Ascending aorta (tissue), 2 donors: ENCODE data around the gene RUNDC3A. TPM values are rescaled to one million over a fixed set of nuclear protein-coding genes. Genes with fewer than 3 reads are reported as not detected.
A peak's percentile ranks its signal among the peaks of the same experiment; 100 is the strongest.

ENCODE experiments used
- DNase-seq, 2 donors: peaks; one replicate each; pipeline ENCODE4 v3.0.0-alpha.2; 2019; ENCODE audit warnings: low spot score in 2 of 2
- H3K27ac ChIP-seq, 2 donors: fragments of 200-600 bp; sonication (generic); one replicate each; pipeline ENCODE4 v1.5.1; 2016 to 2017; ENCODE audit warnings: mild to moderate bottlenecking in 1 of 2
- H3K27me3 ChIP-seq: fragments of 200-600 bp; sonication (generic); one replicate; pipeline ENCODE4 v1.5.1; 2017
- H3K36me3 ChIP-seq, 2 donors: fragments of 200-600 bp; sonication (generic); one replicate each; pipeline ENCODE4 v1.5.1; 2016
- H3K4me1 ChIP-seq, 2 donors: fragments of 200-600 bp; sonication (generic); one replicate each; pipeline ENCODE4 v1.5.1; 2016 to 2017; ENCODE audit warnings: mild to moderate bottlenecking in 1 of 2
- H3K4me3 ChIP-seq, 2 donors: fragments of 200-600 bp; sonication (generic); one replicate each; pipeline ENCODE4 v1.5.1; 2016 to 2017; ENCODE audit warnings: mild to moderate bottlenecking in 1 of 2
- H3K9me3 ChIP-seq, 2 donors: fragments of 200-600 bp; sonication (generic); one replicate each; pipeline ENCODE4 v1.5.1; 2016
- intact Hi-C: fragments of 100-400 bp; cut with DNase I; formaldehyde crosslinking; loops from one replicate; pipeline ENCODE4 v1.15.1; 2023
- total RNA-seq: library from RNA; depleted of rRNA; stranded (reverse); fragments of >200 nt; gene quantifications from one replicate; pipeline ENCODE4 v1.1.0, GENCODE V29; 2016
- TF ChIP-seq, protein P1 (sequence below), 3 experiments: fragments of 200-600 bp in 2 of 3; fragments of 450-650 bp in 1 of 3; sonication (generic) in 2 of 3; IDR thresholded peaks; one replicate each; pipeline ENCODE4 v1.5.1; 2016 to 2019; ENCODE audit warnings: antibody characterized with exemption in 3 of 3, mild to moderate bottlenecking in 1 of 3, moderate library complexity in 1 of 3

RUNDC3A gene
- total RNA-seq, 1 donor from 2014 or later, result not detected

DNA sequence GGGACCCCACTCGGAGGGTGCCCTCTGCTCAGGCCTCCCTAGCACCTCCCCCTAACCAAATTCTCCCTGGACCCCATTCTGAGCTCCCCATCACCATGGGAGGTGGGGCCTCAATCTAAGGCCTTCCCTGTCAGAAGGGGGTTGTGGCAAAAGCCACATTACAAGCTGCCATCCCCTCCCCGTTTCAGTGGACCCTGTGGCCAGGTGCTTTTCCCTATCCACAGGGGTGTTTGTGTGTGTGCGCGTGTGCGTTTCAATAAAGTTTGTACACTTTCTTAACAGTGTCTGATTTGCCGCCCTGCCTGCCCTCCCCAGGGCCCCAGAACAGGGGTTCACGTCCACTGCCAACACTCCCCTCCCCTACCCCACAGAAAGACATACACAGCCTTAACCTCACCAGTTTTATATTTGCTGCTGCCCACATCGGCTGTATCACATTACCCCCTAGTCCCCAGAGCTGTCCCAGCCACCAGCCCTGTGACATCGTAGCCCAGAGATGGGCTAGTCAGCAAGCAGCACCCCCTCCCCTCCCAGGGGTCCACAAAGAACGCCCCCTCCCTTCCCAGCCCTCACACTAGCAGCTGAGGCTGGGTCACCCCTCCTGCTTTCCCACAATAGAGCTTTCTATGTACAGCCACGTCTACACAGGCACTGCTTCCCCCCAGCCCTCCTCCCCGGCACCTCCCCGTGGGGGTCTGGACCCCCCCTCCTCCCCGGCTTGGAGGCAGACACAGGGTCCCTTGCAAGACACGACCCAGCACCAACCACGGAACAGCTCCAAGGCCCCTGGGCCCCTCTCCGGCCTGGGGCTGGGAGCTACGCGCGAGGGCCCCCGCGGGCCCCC is 44.6 kb downstream of the RUNDC3A start:
- H3K4me3 ChIP-seq, result peak overlapping the region; percentile 33 to 57
- intact Hi-C loops, result no loop called here
- H3K36me3 ChIP-seq, result peaks cover 29 to 37% of the 10 kb centered on the region in 2 donors

DNA sequence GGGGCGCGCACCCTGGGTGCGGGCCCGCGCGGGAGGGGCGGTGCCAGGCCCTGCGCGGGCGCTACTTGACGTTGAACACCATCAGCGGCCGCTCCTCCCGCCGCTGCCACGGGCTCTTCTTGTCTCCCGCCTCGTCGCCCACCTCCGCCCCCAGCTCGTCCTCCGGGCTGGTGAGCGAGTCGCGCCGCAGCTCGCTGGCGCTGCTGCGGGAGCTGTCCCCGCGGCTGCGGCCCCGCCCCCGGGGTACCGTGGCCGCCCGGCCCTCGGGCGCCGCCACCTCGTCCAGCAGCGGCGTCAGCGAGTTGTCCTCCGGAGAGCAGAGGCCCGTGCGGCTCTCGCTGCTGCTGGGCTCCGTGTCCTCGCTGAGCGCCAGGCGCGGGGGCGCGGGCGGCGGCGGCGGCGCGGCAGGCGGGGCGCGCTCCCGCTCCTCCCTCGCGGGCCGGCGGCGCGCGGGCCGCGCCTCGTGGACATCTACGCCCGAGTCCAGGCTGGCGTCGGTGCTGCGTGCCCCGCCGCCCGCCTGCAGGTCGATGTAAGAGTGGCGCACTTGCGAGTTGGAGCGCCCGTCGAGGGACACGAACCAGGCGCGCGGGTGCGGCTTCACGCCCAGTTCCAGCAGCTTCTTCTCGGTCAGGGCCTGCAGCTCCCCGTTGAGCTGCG is 45.4 kb downstream of the RUNDC3A start:
- Histone ChIP-seq H3K36me3 (peaks cover 29 to 37% of the 10 kb centered on the region in 2 donors), H3K27me3 (no peaks in the 10 kb centered on the region), H3K4me3 (peak overlapping the region; percentile 33 to 57), H3K27ac (no peak overlapping the region), H3K9me3 (no peaks in the 10 kb centered on the region), H3K4me1 (no peaks in the 10 kb centered on the region)
- TF ChIP-seq, protein P1, sequence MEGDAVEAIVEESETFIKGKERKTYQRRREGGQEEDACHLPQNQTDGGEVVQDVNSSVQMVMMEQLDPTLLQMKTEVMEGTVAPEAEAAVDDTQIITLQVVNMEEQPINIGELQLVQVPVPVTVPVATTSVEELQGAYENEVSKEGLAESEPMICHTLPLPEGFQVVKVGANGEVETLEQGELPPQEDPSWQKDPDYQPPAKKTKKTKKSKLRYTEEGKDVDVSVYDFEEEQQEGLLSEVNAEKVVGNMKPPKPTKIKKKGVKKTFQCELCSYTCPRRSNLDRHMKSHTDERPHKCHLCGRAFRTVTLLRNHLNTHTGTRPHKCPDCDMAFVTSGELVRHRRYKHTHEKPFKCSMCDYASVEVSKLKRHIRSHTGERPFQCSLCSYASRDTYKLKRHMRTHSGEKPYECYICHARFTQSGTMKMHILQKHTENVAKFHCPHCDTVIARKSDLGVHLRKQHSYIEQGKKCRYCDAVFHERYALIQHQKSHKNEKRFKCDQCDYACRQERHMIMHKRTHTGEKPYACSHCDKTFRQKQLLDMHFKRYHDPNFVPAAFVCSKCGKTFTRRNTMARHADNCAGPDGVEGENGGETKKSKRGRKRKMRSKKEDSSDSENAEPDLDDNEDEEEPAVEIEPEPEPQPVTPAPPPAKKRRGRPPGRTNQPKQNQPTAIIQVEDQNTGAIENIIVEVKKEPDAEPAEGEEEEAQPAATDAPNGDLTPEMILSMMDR (IDR thresholded peaks at IDR 0.05), result no peak
- intact Hi-C loops, result no loop called here
- DNase-seq, result no peak

More for the DNA sequence above, 44.6 kb downstream of the RUNDC3A start:
- Histone ChIP-seq H3K27me3 (no peaks in the 10 kb centered on the region), H3K4me1 (no peaks in the 10 kb centered on the region), H3K9me3 (no peaks in the 10 kb centered on the region), H3K27ac (no peak overlapping the region)
- no peak for DNase-seq
- TF ChIP-seq, protein P1 (IDR thresholded peaks at IDR 0.05), result no peak

DNA sequence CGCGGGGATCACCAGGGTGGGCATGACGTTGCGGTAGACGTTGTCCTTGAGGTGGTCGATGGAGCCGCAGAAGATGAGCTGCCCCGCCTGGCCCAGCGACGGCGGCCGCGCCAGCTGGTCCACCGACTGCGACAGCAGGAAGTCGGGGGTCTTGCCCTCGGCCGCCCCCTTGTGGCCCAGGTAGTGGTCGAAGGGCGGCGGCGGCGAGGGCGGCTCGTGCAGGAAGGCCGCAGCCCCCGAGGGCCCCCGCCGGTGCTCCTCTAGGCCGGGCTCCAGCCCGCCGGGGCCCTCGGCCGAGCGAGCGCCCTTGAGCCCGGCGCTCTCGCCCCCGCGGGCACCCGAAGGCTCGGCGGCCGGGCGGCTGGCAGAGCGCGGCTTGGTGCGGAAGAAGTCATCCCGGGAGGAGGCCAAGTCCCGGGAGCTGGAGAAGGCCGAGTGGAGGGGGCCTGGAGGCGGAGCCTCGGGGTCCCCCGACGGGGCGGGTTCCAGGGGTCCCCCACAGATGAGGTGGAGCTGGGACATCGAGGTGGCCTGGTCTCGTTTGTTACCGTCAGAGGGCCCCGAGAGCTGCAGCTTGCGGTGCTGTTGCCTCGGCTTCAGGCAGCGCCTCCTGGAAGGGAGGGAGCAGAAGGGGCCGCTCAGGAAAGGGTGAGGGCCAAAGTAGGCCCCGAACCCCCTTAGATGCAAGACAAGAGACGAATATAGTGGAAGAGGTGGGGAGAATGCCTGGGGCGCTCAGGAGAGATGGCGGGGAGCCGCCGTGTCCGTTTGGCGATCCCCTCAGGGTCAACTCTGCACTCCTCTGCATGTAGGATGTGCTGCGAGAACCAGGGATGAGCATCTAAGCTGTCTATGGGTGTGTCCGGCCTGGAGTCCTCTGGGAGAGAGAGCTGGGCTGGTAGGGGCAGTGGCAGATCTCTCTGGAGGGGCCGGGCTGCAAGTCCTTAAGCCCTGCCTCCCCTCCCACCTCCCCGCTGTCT is 46.5 kb downstream of the RUNDC3A start:
- Histone ChIP-seq H3K4me3 (peak overlapping the region in 1 of 2 donors; percentile 33), H3K27ac (no peak overlapping the region)
- intact Hi-C loops, result no loop called here

DNA sequence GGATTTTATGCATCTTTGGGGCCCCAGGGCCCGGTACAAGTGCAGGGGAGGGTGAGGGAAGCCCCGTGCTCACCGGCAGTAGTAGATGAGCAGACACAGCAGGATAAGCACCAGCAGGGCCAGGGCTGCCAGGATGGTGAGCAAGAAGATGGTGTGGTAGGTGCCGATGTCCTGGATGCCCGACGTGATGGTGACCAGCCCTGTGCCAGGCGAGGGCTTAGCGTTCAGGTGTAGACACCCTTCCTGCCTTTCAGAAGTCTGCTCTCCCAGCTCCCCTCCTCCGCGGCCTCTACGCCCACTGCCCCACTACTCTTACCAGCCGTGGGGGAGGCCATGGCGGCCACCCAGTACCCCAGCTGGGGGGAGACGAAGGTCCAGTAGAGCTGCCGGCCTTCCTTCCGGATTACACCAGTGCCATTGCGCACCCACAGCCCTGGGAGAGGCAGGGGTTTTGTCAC is 47.3 kb downstream of the RUNDC3A start:
- no peak for DNase-seq
- TF ChIP-seq, protein P1 (IDR thresholded peaks at IDR 0.05), result no peak
- Histone ChIP-seq H3K4me1 (no peaks in the 10 kb centered on the region), H3K9me3 (no peaks in the 10 kb centered on the region), H3K4me3 (no peak overlapping the region), H3K27me3 (no peaks in the 10 kb centered on the region), H3K36me3 (peaks cover 16 to 23% of the 10 kb centered on the region in 2 donors), H3K27ac (no peak overlapping the region)
- intact Hi-C loops, result no loop called here

More for the DNA sequence above, 46.5 kb downstream of the RUNDC3A start:
- peaks cover 23 to 31% of the 10 kb centered on the region in 2 donors for H3K36me3 ChIP-seq
- H3K4me1 ChIP-seq, result no peaks in the 10 kb centered on the region
- H3K27me3 ChIP-seq, result no peaks in the 10 kb centered on the region
- TF ChIP-seq, protein P1 (IDR thresholded peaks at IDR 0.05), result no peak
- no peak for DNase-seq
- no peaks in the 10 kb centered on the region for H3K9me3 ChIP-seq

DNA sequence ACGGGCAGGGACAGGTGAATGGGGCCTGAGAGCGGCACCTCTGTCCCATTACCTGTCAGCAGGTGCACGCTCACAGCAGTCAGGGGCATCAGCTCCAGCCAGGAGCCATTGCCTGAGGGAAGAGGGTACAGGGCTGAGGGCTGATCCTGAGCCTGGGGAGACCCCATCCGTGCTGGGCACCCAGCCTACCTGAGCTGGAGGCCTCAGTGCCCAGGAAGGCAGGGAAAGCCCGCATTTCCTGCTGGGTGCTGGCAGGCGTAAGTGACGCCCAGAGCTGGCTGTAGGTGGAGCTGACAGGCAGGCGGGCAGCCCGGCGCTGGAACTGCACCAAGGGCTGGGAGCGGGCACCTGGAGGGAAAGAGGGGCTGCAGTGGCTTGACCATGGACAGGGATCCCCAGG is 47.8 kb downstream of the RUNDC3A start:
- peaks cover 11 to 17% of the 10 kb centered on the region in 2 donors for H3K36me3 ChIP-seq
- no peak overlapping the region for H3K4me3 ChIP-seq
- intact Hi-C loops, result no loop called here
- TF ChIP-seq, protein P1 (IDR thresholded peaks at IDR 0.05), result no peak
- H3K4me1 ChIP-seq, result no peaks in the 10 kb centered on the region
- no peaks in the 10 kb centered on the region for H3K27me3 ChIP-seq
- no peak for DNase-seq
- H3K9me3 ChIP-seq, result no peaks in the 10 kb centered on the region
- H3K27ac ChIP-seq, result no peak overlapping the region
